ENCODE measurements around the gene RORC. TPM values are rescaled to one million over a fixed set of nuclear protein-coding genes. Genes with fewer than 3 reads are reported as not detected.

The RORC gene
- total and polyA plus RNA-seq, 2 of the 8 experiments (the other 6 are each of a cell fraction or from before 2014, with no cell fraction given) = 0.44 to 0.54 TPM

DNA sequence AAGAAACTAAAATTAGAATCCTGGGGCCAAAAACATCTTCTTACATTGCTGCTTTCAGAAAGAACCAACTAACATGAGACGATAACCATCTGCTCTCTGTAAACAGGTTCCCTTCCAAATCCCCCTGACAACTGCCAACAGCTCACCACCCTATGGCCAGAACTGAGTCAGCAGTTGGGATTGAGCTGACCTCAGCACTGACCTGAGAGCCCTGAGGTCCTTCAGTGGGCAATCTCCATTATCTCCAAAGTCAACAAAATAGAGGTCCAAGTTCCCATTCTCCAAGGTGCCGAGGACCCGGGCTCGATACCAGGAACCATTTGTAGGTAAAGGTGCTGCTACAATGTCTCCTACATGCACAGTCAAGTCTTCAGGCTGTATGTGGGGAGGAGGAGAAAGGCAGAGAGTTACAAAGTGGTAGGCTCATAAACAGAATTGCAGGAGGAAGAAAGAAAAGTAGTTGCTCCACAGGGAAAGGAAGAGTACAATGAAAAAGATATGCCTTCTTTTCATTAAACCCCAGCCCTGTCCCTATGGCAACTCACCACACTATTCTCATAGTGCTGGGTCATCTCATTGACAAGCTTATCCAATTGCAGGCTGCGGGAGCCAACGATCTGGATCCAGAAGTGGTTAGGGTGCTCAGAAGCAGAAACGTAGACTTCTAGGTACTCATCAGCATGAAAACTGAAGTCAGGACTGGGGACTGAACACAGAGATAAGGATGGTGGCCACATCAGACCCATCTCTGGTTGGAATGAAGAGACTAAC is 55.5 kb downstream of the RORC start:
- no peak overlapping the region for H3K4me3 ChIP-seq (ENCODE audit: extremely low read depth in 1 of 4, insufficient read depth in 2 of 4, low read depth in 3 of 4, low read length in 4 of 4)
- no peaks in the 10 kb centered on the region for H3K79me1 ChIP-seq (ENCODE audit: low read depth, low read length)
- ChIA-PET CTCF (ENCODE audit: partially characterized antibody) (interaction anchor here (0.5 to 1.2 kb wide), 4 partner anchors 17 to 61 kb away, joined by 3 to 4 read pairs (median 3); no protein-coding TSS in a partner anchor), POLR2A (ENCODE audit: partially characterized antibody) (no interaction called here)
- 88% methylated on average over 7 of the region's 7 CpGs; no CpG with 5 or more reads in 1 of the 2 experiments for WGBS, 2 experiments (ENCODE audit: extremely low coverage in 1 of 2, insufficient coverage in 1 of 2, insufficient read length in 1 of 2, insufficient replicate concordance in 2 of 2, low coverage in 1 of 2, low lambda C conversion rate in 2 of 2, missing lambda C conversion rate in 1 of 2)
- no peak overlapping the region for H4K91ac ChIP-seq (replicated peaks; ENCODE audit: insufficient read length, low read length)
- H3K9me3 ChIP-seq (ENCODE audit: insufficient read depth in 2 of 2, low read depth in 1 of 2, low read length in 1 of 2) = no peaks in the 10 kb centered on the region
- no peak overlapping the region for H3K56ac ChIP-seq (replicated peaks; ENCODE audit: insufficient read length, low read depth, low read length)
- no peaks in the 10 kb centered on the region for H3K23me2 ChIP-seq (ENCODE audit: low read depth, low read length)
- no peak overlapping the region for H2BK15ac ChIP-seq (ENCODE audit: low read length)
- FAIRE-seq (no peak), DNase-seq (ENCODE audit: low read depth in 1 of 2, low spot score in 2 of 2) (no peak)
- no peak overlapping the region for H4K8ac ChIP-seq (ENCODE audit: extremely low read depth, insufficient read depth, low read length)
- H4K5ac ChIP-seq (ENCODE audit: insufficient read length, low read depth, low read length) = no peak overlapping the region
- no peak overlapping the region for H2AFZ ChIP-seq (ENCODE audit: low read length)
- H3K27ac ChIP-seq (ENCODE audit: low read depth, low read length) = no peak overlapping the region
- H3K4me2 ChIP-seq (ENCODE audit: insufficient read depth in 1 of 2, low read depth in 2 of 2, low read length in 2 of 2) = no peak overlapping the region
- TF ChIP-seq RXRA (IDR thresholded peaks at IDR 0.05; ENCODE audit: insufficient read depth, low read depth, low read length) (no peak), BCL11A (IDR thresholded peaks at IDR 0.05; ENCODE audit: low read depth in 2 of 2, low read length in 2 of 2) (no peak), MAX (IDR thresholded peaks at IDR 0.05) (no peak), KDM5A (IDR thresholded peaks at IDR 0.05; ENCODE audit: low read length) (no peak), CBX8 (IDR thresholded peaks at IDR 0.05; ENCODE audit: borderline replicate concordance, low read depth, low read length) (no peak), SP2 (IDR thresholded peaks at IDR 0.05; ENCODE audit: low read length) (no peak), YY1 (IDR thresholded peaks at IDR 0.05; ENCODE audit: low read depth, low read length) (no peak)
- no peak overlapping the region for H2BK12ac ChIP-seq (ENCODE audit: low read depth, low read length)
- H3K9ac ChIP-seq (replicated peaks in 1 of 4; ENCODE audit: extremely low read depth in 1 of 4, low read depth in 3 of 4, low read length in 3 of 4) = no peak overlapping the region
- H3K36me3 ChIP-seq (ENCODE audit: control insufficient read depth in 2 of 4, insufficient read depth in 4 of 4, low read length in 3 of 4) = peaks cover 0 to 41% (median 13%) of the 10 kb centered on the region in 4 experiments; a peak in 6 of 8 replicates
- H4K20me1 ChIP-seq (replicated peaks in 1 of 2; ENCODE audit: control insufficient read depth in 1 of 2, insufficient read depth in 2 of 2, low read length in 2 of 2) = no peaks in the 10 kb centered on the region
- no peak overlapping the region for H2BK5ac ChIP-seq (ENCODE audit: low read depth, low read length)
- peaks cover 0 to 1% (median 0%) of the 10 kb centered on the region in 4 experiments; a peak in 1 of 7 replicates for H3K27me3 ChIP-seq (replicated peaks in 1 of 4; ENCODE audit: control insufficient read depth in 3 of 4, extremely low read depth in 1 of 4, insufficient read depth in 3 of 4, low read length in 3 of 4)
- no peaks in the 10 kb centered on the region for H3K79me2 ChIP-seq (ENCODE audit: control insufficient read depth in 1 of 2, insufficient read depth in 2 of 2, low read length in 2 of 2)
- no peak overlapping the region for H3K18ac ChIP-seq (ENCODE audit: extremely low read depth, low read length)
- H3K23ac ChIP-seq (ENCODE audit: insufficient read length) = no peak overlapping the region
- H3K14ac ChIP-seq (ENCODE audit: insufficient read length) = no peak overlapping the region
- H3K4me1 ChIP-seq (replicated peaks in 1 of 4; ENCODE audit: control insufficient read depth in 3 of 4, insufficient read depth in 4 of 4, low read length in 3 of 4) = no peaks in the 10 kb centered on the region
- H2BK120ac ChIP-seq (replicated peaks; ENCODE audit: low read depth, low read length) = no peak overlapping the region
- H3K4ac ChIP-seq (replicated peaks; ENCODE audit: insufficient read length, low read depth, low read length) = no peak overlapping the region
- H2AK5ac ChIP-seq (ENCODE audit: low read depth, low read length) = no peak overlapping the region
- no peak overlapping the region for H2BK20ac ChIP-seq (ENCODE audit: low read length)

Measured in H1 (cell line).